ENCODE data around the gene HOXD8. TPM values are rescaled to one million over a fixed set of nuclear protein-coding genes. Genes with fewer than 3 reads are reported as not detected.

The HOXD8 gene
- total and polyA plus RNA-seq, 10 of the 15 experiments (the other 5 are each of a cell fraction or from before 2014, with no cell fraction given): not detected

- in situ Hi-C loops (cut with MboI): no loop called here
- no peak for FAIRE-seq
Measured at GRCh38 chr2:176083796-176084261, 45.7 kb upstream of the HOXD8 start, which contains the start of gene EVX2. EVX2 (minus strand) TSS chr2:176083962; CDS start chr2:176083776, 186 bp downstream.

More at GRCh38 chr2:176083796-176084261, 45.7 kb upstream of the HOXD8 start, which contains the start of gene EVX2:
- SMC1A ChIA-PET (ENCODE audit: uncharacterized antibody, unreplicated experiment): interaction anchor here (1.6 kb wide), 1 partner anchor 394 kb away, joined by 3 read pairs; no protein-coding TSS in a partner anchor
- RAD21 ChIA-PET (ENCODE audit: unreplicated experiment): no interaction called here
- no peaks in the 10 kb centered on the region for H3K36me3 ChIP-seq (ENCODE audit: control insufficient read depth in 2 of 2, insufficient read depth in 2 of 2, low read length in 1 of 2)
- 54% methylated on average over 27 of the region's 27 CpGs for WGBS (ENCODE audit: insufficient coverage, insufficient replicate concordance, low lambda C conversion rate, missing lambda C conversion rate)
- ATAC-seq (no peak), DNase-seq (ENCODE audit: low read depth, low spot score) (no peak)
- no peak within 1 kb of the TSS for H2AFZ ChIP-seq (ENCODE audit: control insufficient read depth, low read depth, low read length)
- no peak within 1 kb of the TSS for H3K4me2 ChIP-seq (ENCODE audit: control insufficient read depth, insufficient read depth)
- no peak within 1 kb of the TSS for H3K27ac ChIP-seq (ENCODE audit: control insufficient read depth, insufficient read depth)
- H3K4me1 ChIP-seq (ENCODE audit: control insufficient read depth, insufficient read depth, low read length): no peaks in the 10 kb centered on the region
- H3K27me3 ChIP-seq (replicated peaks in 1 of 2; ENCODE audit: control insufficient read depth in 2 of 2, insufficient read depth in 2 of 2, low read length in 1 of 2): peaks cover 5 to 23% of the 10 kb centered on the region in 2 experiments
- peaks cover 20% of the 10 kb centered on the region; the same call in 2 of the 3 replicates for H3K9me3 ChIP-seq (replicated peaks; ENCODE audit: control insufficient read depth, insufficient read depth, low read length)
- CTCF ChIA-PET: interaction anchor here (2.5 kb wide), 1 partner anchor 12 kb away, joined by 6 read pairs; no protein-coding TSS in a partner anchor
- H3K79me2 ChIP-seq (ENCODE audit: control insufficient read depth, insufficient read depth, low read length): no peaks in the 10 kb centered on the region
- H3K4me3 ChIP-seq: no peak within 1 kb of the TSS
- H3K9ac ChIP-seq (ENCODE audit: control insufficient read depth, insufficient read depth, low read length): no peak within 1 kb of the TSS
- intact Hi-C loops (cut with micrococcal nuclease; ENCODE audit: unreplicated experiment): loop anchor here (10.0 kb wide), 1 partner anchor 199 kb away; no protein-coding TSS in a partner anchor
- H4K20me1 ChIP-seq (ENCODE audit: control insufficient read depth, insufficient read depth): no peaks in the 10 kb centered on the region
- no TSS peak for BruUV-seq (replicated peaks)
- POLR2A ChIA-PET: no interaction called here
- no peak for TF ChIP-seq RBBP5 (conservative IDR thresholded peaks at IDR 0.05)
- no peak for TF ChIP-seq BACH1 (IDR thresholded peaks at IDR 0.05; ENCODE audit: borderline replicate concordance)
- no peak for TF ChIP-seq PBX3 (IDR thresholded peaks at IDR 0.05; ENCODE audit: insufficient replicate concordance, low read depth, low read length)
- no peak for TF ChIP-seq MTA2 (IDR thresholded peaks at IDR 0.05; ENCODE audit: low read depth)
- TF ChIP-seq ZNF687 (IDR thresholded peaks at IDR 0.05): no peak
- no peak for TF ChIP-seq ZBED1 (IDR thresholded peaks at IDR 0.05; ENCODE audit: borderline replicate concordance)
- no peak for TF ChIP-seq SMC3 (IDR thresholded peaks at IDR 0.05; ENCODE audit: borderline replicate concordance, low read length)
- TF ChIP-seq NR2F1 (conservative IDR thresholded peaks at IDR 0.05): no peak
- TF ChIP-seq CHD1 (IDR thresholded peaks at IDR 0.05; ENCODE audit: low read depth, low read length): no peak
- no peak for TF ChIP-seq IRF3 (IDR thresholded peaks at IDR 0.05)
- no peak for TF ChIP-seq SPI1 (IDR thresholded peaks at IDR 0.05; ENCODE audit: borderline replicate concordance, insufficient read depth, low read depth, low read length)
- TF ChIP-seq HDAC6 (IDR thresholded peaks at IDR 0.05; ENCODE audit: unreplicated experiment): no peak
- TF ChIP-seq MAX (IDR thresholded peaks at IDR 0.05; ENCODE audit: low read depth, low read length): no peak
- no peak for TF ChIP-seq CHD4 (IDR thresholded peaks at IDR 0.05)
- TF ChIP-seq NFYB (IDR thresholded peaks at IDR 0.05; ENCODE audit: insufficient read depth, low read depth, low read length): no peak
- TF ChIP-seq RB1 (IDR thresholded peaks at IDR 0.05; ENCODE audit: borderline replicate concordance): no peak
- no peak for TF ChIP-seq RCOR1 (conservative IDR thresholded peaks at IDR 0.05; ENCODE audit: low read depth, low read length)
